ENCODE data around the gene OSBPL8.

OSBPL8 gene

GRCh38 chr12:76398106-76398505 is 161.5 kb downstream of the OSBPL8 start:
- no peak overlapping the region for H3K27ac ChIP-seq (replicated peaks; ENCODE audit: low read length)
- H3K9me3 ChIP-seq (replicated peaks in 1 of 2; ENCODE audit: control insufficient read depth in 2 of 2, insufficient read depth in 1 of 2, low read depth in 1 of 2, low read length in 2 of 2): no peaks in the 10 kb centered on the region
- H2AK5ac ChIP-seq (ENCODE audit: low read depth, low read length): no peak overlapping the region
- H3K27me3 ChIP-seq (ENCODE audit: control insufficient read depth in 3 of 3, insufficient read depth in 3 of 3, low read depth in 1 of 3, low read length in 3 of 3): no peaks in the 10 kb centered on the region
- no peaks in the 10 kb centered on the region for H3K4me1 ChIP-seq (ENCODE audit: control insufficient read depth in 2 of 2, insufficient read depth in 1 of 2, low read depth in 1 of 2, low read length in 2 of 2)
- H3K14ac ChIP-seq (ENCODE audit: low read length): no peak overlapping the region
- no peak overlapping the region for H2BK120ac ChIP-seq (ENCODE audit: low read depth, low read length)
- H3K36me3 ChIP-seq (replicated peaks in 1 of 2; ENCODE audit: control insufficient read depth in 2 of 2, insufficient read depth in 2 of 2, low read length in 2 of 2): peaks cover 3 to 71% of the 10 kb centered on the region in 2 donors
- no peak overlapping the region for H2BK15ac ChIP-seq (ENCODE audit: low read length)
- H4K8ac ChIP-seq (ENCODE audit: low read depth, low read length): no peak overlapping the region
- H3K9ac ChIP-seq (ENCODE audit: low read depth, low read length, poor library complexity): no peak overlapping the region
- H2AFZ ChIP-seq (ENCODE audit: low read length): no peak overlapping the region
- H3K18ac ChIP-seq (ENCODE audit: low read length): no peak overlapping the region
- DNase-seq (ENCODE audit: low spot score): no peak
- no peak overlapping the region for H4K91ac ChIP-seq (ENCODE audit: low read depth, low read length, poor library complexity)
- H2BK12ac ChIP-seq (ENCODE audit: low read length): no peak overlapping the region
- H3K79me1 ChIP-seq (ENCODE audit: low read depth, low read length): peaks cover 3% of the 10 kb centered on the region
- no peak overlapping the region for H3K4me2 ChIP-seq (ENCODE audit: insufficient read depth, low read length, poor library complexity, severe bottlenecking)
- H2BK5ac ChIP-seq (ENCODE audit: low read length): no peak overlapping the region
- no peak overlapping the region for H3K4me3 ChIP-seq (ENCODE audit: low read length in 2 of 2)
- no peak overlapping the region for H3K4ac ChIP-seq (ENCODE audit: low read length)
- no peak overlapping the region for H3K23ac ChIP-seq (ENCODE audit: low read depth, low read length, poor library complexity)

- H2AK5ac ChIP-seq (ENCODE audit: low read depth, low read length): no peak overlapping the region
- H3K36me3 ChIP-seq (replicated peaks in 1 of 2; ENCODE audit: control insufficient read depth in 2 of 2, insufficient read depth in 2 of 2, low read length in 2 of 2): peaks cover 2 to 80% of the 10 kb centered on the region in 2 donors
- no peak overlapping the region for H2AFZ ChIP-seq (ENCODE audit: low read length)
- H4K91ac ChIP-seq (ENCODE audit: low read depth, low read length, poor library complexity): no peak overlapping the region
- no peaks in the 10 kb centered on the region for H3K79me1 ChIP-seq (ENCODE audit: low read depth, low read length)
- DNase-seq (ENCODE audit: low spot score): no peak
- no peak overlapping the region for H3K4me2 ChIP-seq (ENCODE audit: insufficient read depth, low read length, poor library complexity, severe bottlenecking)
- no CpG with 5 or more reads among the region's 1 CpG for WGBS, 2 donors (ENCODE audit: extremely low coverage in 2 of 2, insufficient read length in 2 of 2, insufficient replicate concordance in 1 of 2)
- no peak overlapping the region for H3K4me3 ChIP-seq (ENCODE audit: low read length in 2 of 2)
- H4K8ac ChIP-seq (ENCODE audit: low read depth, low read length): no peak overlapping the region
- no peak overlapping the region for H3K4ac ChIP-seq (ENCODE audit: low read length)
- H3K14ac ChIP-seq (ENCODE audit: low read length): no peak overlapping the region
- H2BK15ac ChIP-seq (ENCODE audit: low read length): no peak overlapping the region
- H2BK120ac ChIP-seq (ENCODE audit: low read depth, low read length): no peak overlapping the region
- H3K27me3 ChIP-seq (ENCODE audit: control insufficient read depth in 3 of 3, insufficient read depth in 3 of 3, low read depth in 1 of 3, low read length in 3 of 3): no peaks in the 10 kb centered on the region
- H3K9me3 ChIP-seq (replicated peaks in 1 of 2; ENCODE audit: control insufficient read depth in 2 of 2, insufficient read depth in 1 of 2, low read depth in 1 of 2, low read length in 2 of 2): no peaks in the 10 kb centered on the region
- no peak overlapping the region for H2BK5ac ChIP-seq (ENCODE audit: low read length)
- no peak overlapping the region for H3K23ac ChIP-seq (ENCODE audit: low read depth, low read length, poor library complexity)
- no peaks in the 10 kb centered on the region for H3K4me1 ChIP-seq (ENCODE audit: control insufficient read depth in 2 of 2, insufficient read depth in 1 of 2, low read depth in 1 of 2, low read length in 2 of 2)
- no peak overlapping the region for H2BK12ac ChIP-seq (ENCODE audit: low read length)
- H3K9ac ChIP-seq (ENCODE audit: low read depth, low read length, poor library complexity): no peak overlapping the region
- H3K18ac ChIP-seq (ENCODE audit: low read length): no peak overlapping the region
- H3K27ac ChIP-seq (replicated peaks; ENCODE audit: low read length): no peak overlapping the region
These were observed 168.1 kb downstream of the OSBPL8 start for GRCh38 chr12:76391461-76391860.

- no peak overlapping the region for H4K8ac ChIP-seq (ENCODE audit: low read depth, low read length)
- no peak overlapping the region for H2BK5ac ChIP-seq (ENCODE audit: low read length)
- H4K91ac ChIP-seq (ENCODE audit: low read depth, low read length, poor library complexity): no peak overlapping the region
- peaks cover 5 to 95% of the 10 kb centered on the region in 2 donors for H3K36me3 ChIP-seq (replicated peaks in 1 of 2; ENCODE audit: control insufficient read depth in 2 of 2, insufficient read depth in 2 of 2, low read length in 2 of 2)
- H2AFZ ChIP-seq (ENCODE audit: low read length): no peak overlapping the region
- H3K4me1 ChIP-seq (ENCODE audit: control insufficient read depth in 2 of 2, insufficient read depth in 1 of 2, low read depth in 1 of 2, low read length in 2 of 2): no peaks in the 10 kb centered on the region
- H3K27ac ChIP-seq (replicated peaks; ENCODE audit: low read length): no peak overlapping the region
- no peak overlapping the region for H2BK12ac ChIP-seq (ENCODE audit: low read length)
- no CpG with 5 or more reads among the region's 2 CpGs for WGBS, 2 donors (ENCODE audit: extremely low coverage in 2 of 2, insufficient read length in 2 of 2, insufficient replicate concordance in 1 of 2)
- no peaks in the 10 kb centered on the region for H3K9me3 ChIP-seq (replicated peaks in 1 of 2; ENCODE audit: control insufficient read depth in 2 of 2, insufficient read depth in 1 of 2, low read depth in 1 of 2, low read length in 2 of 2)
- no peak overlapping the region for H3K23ac ChIP-seq (ENCODE audit: low read depth, low read length, poor library complexity)
- H3K4me3 ChIP-seq (ENCODE audit: low read length in 2 of 2): no peak overlapping the region
- no peak overlapping the region for H3K14ac ChIP-seq (ENCODE audit: low read length)
- no peak overlapping the region for H2BK15ac ChIP-seq (ENCODE audit: low read length)
- no peak overlapping the region for H3K4me2 ChIP-seq (ENCODE audit: insufficient read depth, low read length, poor library complexity, severe bottlenecking)
- no peaks in the 10 kb centered on the region for H3K27me3 ChIP-seq (ENCODE audit: control insufficient read depth in 3 of 3, insufficient read depth in 3 of 3, low read depth in 1 of 3, low read length in 3 of 3)
- no peak overlapping the region for H3K18ac ChIP-seq (ENCODE audit: low read length)
- H3K79me1 ChIP-seq (ENCODE audit: low read depth, low read length): no peaks in the 10 kb centered on the region
- H3K9ac ChIP-seq (ENCODE audit: low read depth, low read length, poor library complexity): no peak overlapping the region
- no peak overlapping the region for H3K4ac ChIP-seq (ENCODE audit: low read length)
- no peak overlapping the region for H2AK5ac ChIP-seq (ENCODE audit: low read depth, low read length)
- no peak for DNase-seq (ENCODE audit: low spot score)
- H2BK120ac ChIP-seq (ENCODE audit: low read depth, low read length): no peak overlapping the region
These were observed 172.0 kb downstream of the OSBPL8 start for GRCh38 chr12:76387614-76388013.

- H2AK5ac ChIP-seq (ENCODE audit: low read depth, low read length): no peak overlapping the region
- H3K9ac ChIP-seq (ENCODE audit: low read depth, low read length, poor library complexity): no peak overlapping the region
- H3K4me3 ChIP-seq (ENCODE audit: low read length in 2 of 2): no peak overlapping the region
- no CpG with 5 or more reads among the region's 2 CpGs for WGBS, 2 donors (ENCODE audit: extremely low coverage in 2 of 2, insufficient read length in 2 of 2, insufficient replicate concordance in 1 of 2)
- no peak overlapping the region for H3K23ac ChIP-seq (ENCODE audit: low read depth, low read length, poor library complexity)
- peaks cover 5 to 78% of the 10 kb centered on the region in 2 donors for H3K36me3 ChIP-seq (replicated peaks in 1 of 2; ENCODE audit: control insufficient read depth in 2 of 2, insufficient read depth in 2 of 2, low read length in 2 of 2)
- no peak overlapping the region for H2AFZ ChIP-seq (ENCODE audit: low read length)
- no peak for DNase-seq (ENCODE audit: low spot score)
- H3K18ac ChIP-seq (ENCODE audit: low read length): no peak overlapping the region
- no peak overlapping the region for H3K27ac ChIP-seq (replicated peaks; ENCODE audit: low read length)
- no peaks in the 10 kb centered on the region for H3K9me3 ChIP-seq (replicated peaks in 1 of 2; ENCODE audit: control insufficient read depth in 2 of 2, insufficient read depth in 1 of 2, low read depth in 1 of 2, low read length in 2 of 2)
- H3K4me2 ChIP-seq (ENCODE audit: insufficient read depth, low read length, poor library complexity, severe bottlenecking): no peak overlapping the region
- no peaks in the 10 kb centered on the region for H3K27me3 ChIP-seq (ENCODE audit: control insufficient read depth in 3 of 3, insufficient read depth in 3 of 3, low read depth in 1 of 3, low read length in 3 of 3)
- H2BK15ac ChIP-seq (ENCODE audit: low read length): no peak overlapping the region
- H2BK12ac ChIP-seq (ENCODE audit: low read length): no peak overlapping the region
- H3K79me1 ChIP-seq (ENCODE audit: low read depth, low read length): no peaks in the 10 kb centered on the region
- no peak overlapping the region for H2BK120ac ChIP-seq (ENCODE audit: low read depth, low read length)
- no peaks in the 10 kb centered on the region for H3K4me1 ChIP-seq (ENCODE audit: control insufficient read depth in 2 of 2, insufficient read depth in 1 of 2, low read depth in 1 of 2, low read length in 2 of 2)
- H4K8ac ChIP-seq (ENCODE audit: low read depth, low read length): no peak overlapping the region
- no peak overlapping the region for H3K4ac ChIP-seq (ENCODE audit: low read length)
- H4K91ac ChIP-seq (ENCODE audit: low read depth, low read length, poor library complexity): no peak overlapping the region
- no peak overlapping the region for H3K14ac ChIP-seq (ENCODE audit: low read length)
- no peak overlapping the region for H2BK5ac ChIP-seq (ENCODE audit: low read length)
These were observed 175.0 kb downstream of the OSBPL8 start for GRCh38 chr12:76384560-76384959.
